Stimulated activated CD8-positive, alpha-beta memory T cell treated with anti-CD3 and anti-CD28 coated beads, Interleukin-12 subunit alpha, Interleukin-12 subunit beta, amount 100 ng/mL, for 1 hour (primary cell): ENCODE data around the gene CFAP99.

Experiments
- DNase-seq: peaks from one replicate; pipeline ENCODE4 v3.0.0-alpha.2; 2020; ENCODE audit warnings: low read depth

Gene CFAP99

DNA sequence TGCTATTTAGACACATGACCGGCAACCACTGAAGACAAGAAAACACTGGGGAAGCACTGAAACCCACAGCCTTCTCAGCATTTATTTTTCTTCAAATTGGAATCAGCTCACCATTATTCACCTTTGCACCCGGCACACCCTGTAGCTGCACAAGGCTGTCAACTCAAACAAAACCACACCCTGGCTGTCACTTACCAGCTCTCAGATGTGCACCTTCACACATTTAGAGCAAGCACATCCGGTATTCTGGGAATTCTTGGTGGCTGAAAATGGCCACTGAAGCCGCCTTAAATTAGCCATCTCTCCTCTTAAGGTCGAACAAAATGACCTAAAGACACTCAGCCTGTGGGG is 6.2 kb upstream of the CFAP99 start:
- DNase-seq: no peak

DNA sequence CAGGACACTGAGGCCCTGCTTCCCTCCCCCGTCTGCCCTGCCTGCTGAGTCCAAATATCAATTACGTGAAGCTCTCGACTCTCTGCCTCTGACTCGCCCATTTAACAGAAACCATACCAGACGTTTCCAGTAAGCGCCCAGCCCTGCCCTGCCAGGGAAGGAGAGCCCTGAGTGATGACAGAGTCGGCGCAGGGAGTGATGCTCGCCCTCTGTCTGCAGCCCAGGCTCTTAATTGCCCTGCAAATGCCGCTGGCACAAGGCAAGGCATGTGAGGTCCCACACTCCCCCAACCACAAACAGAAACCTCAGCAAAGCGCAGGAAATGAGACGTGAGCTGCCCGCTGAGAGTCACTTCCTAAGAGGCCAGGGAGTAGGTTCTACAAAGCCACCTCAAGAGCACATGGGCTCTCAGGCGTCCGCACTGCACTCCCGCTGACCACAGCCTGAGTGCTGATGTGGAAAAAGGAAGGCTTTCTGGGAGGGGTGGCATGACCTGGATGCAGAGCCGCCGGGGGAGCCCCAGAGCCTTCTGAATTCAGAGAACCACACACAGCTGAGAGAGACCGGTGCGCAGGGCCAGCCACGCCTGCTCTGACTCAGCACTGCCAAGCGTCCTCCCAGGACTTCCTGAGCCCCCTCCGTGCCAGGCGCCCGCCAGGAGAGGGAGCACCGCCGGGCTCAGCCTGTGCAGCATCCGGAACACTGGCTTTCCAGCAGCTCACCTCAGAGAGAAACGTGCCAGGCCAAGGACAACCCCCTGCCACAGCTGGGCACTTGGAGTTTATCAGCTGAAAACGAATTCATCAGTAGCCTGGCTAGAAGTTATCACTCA is 5.7 kb upstream of the CFAP99 start:
- peak; percentile 74 for DNase-seq

DNA sequence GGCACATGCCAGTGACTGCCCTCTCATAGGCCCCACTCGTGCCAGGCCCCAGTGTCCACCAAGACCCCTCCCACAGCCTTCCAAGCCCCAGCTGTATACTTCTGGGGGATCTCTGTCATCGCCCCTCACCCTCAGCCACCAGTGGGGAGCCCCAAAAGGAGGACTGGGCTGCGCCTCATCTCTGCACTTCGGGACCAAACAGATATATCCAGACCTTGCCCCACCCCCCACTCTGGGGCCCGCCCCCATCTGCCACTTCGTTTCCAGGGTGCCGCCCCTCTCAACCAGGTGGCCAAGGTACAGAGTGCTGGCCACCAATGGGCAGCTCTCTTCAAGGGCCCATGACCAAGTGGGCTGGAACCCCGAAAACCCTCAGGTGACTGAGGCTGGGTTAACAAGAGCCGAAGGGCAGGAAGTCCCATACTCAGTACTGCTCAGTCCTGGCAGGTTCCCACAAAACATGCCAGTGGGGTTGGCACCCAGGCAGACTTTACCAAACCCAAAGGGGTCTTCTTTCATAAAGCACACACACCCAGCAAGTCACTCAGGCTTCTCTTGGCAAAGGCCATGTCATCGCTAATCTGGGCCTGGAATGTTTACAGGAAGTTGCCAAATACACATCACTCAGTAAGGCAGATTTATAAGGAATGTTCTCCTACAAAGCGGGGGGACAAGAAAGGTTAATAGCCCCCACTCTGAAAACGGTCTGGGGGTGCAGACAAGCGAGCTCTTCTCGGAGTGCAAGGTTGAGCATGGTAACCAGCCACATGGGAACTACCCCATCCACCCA is 4.7 kb upstream of the CFAP99 start:
- no peak for DNase-seq

DNA sequence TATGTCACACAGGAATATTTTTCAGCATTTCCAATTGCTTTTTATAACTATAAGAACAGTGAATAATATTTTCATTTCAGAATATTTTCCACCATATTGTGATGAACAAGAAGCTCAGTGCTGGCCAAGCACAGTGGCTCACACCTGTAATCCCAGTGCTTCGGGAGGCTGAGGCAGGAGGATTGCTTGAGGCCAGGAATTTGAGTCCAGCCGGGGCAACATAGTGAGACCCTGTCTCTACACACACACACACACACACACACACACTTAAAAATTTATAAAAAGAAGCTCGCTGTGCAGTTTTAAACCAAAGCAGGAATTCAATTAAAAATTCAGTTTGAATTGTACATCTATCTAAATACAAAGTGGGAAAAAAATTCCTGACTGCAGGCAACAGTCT is 3.5 kb upstream of the CFAP99 start:
- DNase-seq: no peak

DNA sequence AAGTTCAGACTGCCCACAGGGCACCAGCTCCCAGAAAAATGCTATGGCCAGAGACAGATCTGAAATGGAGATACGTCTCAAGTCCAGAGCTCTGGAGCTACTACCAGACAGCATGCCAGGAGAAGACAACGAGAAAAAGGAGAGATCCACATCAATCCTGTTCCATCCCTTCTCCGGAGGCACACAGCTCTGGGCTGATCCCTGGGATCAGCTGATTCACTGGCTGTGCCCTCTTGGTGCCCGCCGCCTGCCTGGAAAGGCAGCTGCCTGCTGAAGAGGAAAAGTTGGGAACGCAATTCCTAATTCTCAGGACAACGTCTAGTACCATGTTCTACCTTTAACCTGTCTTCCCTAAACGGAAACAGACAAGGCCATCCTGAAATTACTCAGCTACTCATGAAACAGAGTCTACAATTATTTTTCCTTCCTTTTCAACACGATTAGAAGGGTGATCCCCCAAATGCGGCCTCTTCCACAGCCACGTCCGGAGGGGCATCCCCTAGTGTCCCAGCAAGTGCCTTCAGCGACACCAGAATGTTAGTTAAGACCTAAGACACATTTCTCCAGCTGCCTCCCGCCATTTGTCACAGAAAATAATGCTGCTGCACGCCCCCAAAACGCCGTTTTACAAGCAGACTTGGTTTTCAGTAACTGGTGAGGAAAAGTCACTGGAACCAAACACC is 2.7 kb upstream of the CFAP99 start:
- no peak for DNase-seq

DNA sequence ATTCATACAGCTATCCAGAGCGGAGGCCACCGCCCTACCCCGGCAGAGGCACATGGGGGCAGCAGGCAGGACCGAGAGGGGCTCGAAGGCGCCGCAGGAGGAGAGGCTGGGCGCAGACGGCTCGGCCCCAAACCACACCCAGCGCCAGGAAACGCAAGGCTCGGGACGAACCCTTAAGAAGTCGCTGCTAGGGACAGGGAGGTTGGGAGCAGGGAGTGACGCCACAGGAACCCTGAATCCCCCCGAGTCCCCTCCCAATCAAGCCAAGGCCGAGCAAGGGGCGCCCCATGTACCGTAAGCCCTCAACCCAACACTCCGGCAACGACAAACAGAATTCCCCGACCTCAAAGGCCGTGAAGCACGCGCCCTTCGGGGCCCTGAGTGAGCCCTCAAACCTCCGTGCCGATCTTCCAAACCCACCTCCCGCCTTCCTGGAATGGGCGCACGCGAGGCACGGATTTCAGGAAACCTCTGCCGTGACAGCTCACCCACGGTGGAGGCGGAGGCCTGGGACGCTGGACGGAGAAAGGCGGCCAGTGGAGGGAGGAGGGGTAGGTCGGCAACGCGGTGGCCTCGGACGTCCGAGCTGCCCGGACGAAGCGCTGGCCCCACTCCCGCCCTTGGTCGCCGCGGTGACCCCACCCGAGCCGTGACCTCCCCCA is 2.1 kb upstream of the CFAP99 start:
- no peak for DNase-seq

DNA sequence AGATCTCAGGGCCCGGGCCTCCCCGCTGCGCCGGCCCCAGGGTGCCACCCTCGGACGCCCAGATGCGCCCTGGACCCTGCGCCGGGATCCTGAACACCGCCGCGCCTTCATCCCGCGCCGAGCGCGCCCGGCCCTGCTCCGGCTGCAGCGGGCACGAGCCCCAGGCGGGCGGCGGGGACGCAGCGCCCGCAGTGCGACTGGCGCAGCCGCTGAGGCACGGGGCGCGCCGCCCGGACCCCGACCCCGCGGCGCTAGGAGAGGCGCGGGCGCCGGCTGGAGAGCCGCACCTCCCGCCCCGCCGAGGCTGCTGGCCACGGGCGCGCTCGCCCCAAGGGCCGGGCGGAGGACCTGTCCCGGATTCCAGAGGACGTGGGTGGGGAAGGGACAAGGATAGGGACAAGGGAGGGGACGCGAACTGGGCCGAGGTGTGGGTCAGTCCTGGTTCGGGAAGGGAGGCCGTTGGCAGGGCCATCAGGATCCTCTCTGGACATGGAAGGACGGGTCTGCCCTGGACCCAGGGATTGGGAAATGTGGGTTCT is 1.5 kb upstream of the CFAP99 start:
- no peak for DNase-seq

DNA sequence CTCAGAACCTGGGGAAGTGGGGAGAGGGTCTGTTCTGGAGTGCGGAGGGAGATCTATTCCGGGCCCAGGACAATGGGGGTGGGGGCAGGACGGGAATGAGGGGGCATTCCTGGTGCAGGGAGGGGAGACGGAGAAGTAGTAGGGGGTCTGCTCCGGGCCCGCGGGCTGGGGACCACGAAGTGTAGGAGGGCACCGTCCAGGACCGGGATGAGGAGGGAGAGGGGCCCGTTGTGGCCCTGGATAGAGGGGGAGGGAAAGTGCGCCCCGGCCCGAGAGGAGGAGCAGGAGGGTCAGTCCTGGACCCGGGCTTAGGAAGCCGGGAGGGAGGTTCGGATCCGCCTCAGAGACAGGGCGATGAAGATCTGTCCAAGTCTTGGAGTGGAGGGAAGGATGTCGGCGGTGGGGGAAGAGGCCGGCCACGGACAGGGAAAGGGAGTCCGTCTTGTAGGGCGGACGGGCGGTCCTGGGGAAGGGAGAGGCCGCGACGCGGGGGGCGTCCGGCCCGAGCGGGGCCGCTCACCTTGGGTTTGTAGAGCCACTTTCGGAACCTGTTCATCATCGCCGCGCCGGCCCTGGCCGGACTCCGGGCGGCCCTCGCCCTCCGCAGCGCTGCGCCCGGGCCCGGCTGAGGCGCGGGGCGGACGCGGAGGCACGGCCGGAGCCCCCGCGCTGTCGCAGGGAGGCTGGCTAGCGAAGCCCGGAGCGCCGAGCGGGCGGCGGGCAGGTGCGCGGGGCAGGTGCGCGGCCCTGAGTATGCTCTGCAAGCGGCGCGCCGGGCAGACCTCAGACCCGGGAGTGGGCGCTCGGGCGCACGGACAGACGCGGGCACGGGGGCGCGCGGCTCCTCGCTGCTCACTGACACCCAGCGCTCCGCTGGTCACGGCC is 748 bp upstream of the CFAP99 start, which contains the start of gene ZFYVE28:
Gene ZFYVE28, minus strand, starts transcription at position 881 of the 885 bp plus-strand sequence. Its CDS starts 322 bp downstream, at position 559.
- DNase-seq: no peak

DNA sequence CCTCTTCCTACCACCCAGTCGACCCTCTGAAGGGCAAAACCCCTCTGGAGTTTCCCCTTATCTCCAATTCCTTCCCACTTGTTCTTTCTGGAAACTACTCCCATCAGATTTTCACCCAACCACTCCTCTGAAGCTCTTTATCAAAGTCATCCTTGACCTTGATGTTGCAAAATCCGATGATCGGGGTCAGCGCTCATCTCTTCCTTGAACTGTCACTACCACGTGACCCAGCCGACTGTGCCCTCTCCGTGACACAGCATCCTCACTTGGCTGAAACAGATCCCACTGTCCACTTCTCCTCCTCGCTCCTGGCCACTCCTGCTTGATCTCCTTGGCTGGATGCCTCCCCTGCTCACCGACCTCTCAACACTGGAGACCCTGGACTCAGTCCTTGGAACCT is 1.1 kb downstream of the CFAP99 start:
- no peak for DNase-seq

DNA sequence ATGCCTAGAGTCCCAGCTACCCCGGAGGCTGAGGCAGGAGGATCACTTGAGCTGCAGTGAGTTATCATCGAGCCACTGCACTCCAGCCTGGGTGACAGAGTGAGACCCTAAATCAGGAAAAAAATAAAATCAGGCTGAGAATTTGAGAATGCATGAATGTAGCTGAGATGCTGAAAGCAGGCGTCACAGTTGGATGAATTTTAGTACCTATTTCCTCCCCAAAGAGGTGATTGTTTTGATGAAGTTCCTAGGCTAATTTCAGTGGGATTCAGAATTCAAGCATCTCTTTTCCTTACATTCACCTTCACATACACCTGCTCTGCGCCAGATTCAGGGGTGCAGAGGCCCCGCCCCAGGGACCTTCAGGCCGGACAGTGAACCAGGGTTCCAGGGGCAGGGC is 3.2 kb downstream of the CFAP99 start:
- DNase-seq: no peak

DNA sequence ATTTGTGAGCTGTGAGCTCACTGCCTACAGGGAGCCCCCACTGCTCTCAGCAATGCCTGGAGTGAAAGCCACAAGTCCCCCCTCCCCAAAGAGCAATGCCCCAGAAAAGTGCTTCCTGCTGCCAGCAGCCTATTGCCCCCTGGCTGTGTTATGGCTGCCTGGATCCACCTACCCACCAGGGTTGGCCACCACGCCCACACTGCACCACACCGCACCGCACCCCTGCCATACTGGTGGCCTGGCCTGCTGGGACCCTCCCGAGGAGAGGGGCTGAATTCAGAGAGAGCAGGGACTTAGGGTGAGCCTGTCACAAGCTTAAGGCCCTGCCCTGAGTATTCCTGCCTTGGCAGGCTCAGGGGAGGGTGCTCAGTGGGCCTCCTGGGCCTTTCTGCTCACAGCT is 4.3 kb downstream of the CFAP99 start:
- no peak for DNase-seq

DNA sequence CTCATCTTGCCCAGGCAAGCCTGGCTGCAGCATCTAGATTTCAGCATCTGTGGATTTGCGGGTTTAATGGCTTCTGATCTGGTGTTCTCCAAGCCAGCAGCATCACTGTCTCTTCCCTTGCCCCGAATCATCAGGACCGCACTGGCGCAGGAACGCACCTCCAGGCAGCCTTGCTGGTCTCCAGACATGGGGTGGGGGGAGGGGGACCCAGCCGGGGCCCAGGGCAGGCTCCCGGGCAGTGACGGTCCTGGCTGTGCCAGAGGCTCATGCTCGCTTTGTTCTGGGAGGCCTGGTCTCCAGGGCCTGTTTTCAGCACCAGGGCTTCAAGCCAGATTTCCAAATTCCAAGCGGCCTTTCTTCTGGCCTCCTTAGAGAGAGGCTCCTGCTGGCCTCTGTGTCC is 4.9 kb downstream of the CFAP99 start:
- no peak for DNase-seq

DNA sequence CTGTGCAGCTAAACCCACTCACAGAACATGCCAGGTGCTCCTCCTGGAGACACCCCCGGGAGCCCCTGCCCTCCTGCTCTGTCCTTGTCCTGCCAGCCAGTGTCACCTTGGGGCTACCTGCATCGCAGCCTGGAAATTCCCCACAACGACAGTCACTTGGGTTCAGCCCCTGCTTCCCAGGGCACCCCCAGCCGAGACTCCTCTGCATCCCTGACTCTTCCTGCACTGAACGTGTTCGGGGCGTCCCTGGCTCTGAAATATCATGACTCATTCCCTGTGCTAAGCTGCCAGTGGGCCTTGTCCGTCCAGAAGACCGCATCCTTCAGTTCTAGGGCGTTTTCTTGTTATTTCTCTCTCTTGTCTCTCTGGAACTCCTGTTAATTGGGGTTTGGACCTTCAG is 5.8 kb downstream of the CFAP99 start:
- no peak for DNase-seq

DNA sequence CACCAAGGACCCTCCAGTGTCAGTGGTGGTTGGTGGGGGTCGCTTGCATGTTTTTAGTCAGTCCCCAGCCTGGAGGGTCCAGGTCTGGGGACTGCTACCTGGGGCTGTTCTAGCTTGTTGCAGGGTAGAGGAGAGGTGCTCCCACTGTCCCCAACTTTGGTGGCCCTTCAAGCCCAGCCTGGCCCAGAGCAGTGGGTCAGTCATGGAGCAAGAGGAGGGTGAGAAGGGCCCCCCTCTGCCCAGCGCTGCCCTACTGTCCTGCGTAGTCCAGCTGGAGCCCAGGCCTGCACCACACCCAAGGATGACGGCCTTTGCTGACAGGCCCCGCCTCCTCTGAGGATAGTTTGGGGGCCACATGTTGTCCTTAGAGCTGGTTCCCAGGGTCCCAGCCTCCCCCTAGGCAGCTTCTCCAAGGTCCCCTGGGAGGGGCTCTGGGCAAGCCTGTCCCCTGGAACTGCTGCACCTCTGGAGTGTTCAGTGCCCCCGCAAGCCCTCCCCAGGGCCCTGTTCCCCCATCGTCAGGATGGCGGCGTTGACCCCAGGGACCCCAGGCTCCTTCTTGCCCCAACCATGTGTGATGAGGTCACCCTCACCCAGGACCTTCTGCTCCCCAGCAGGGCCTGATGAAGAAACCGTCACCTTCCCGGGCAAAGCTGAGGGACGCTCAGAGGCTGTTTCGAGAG is 6.8 kb downstream of the CFAP99 start:
- DNase-seq: no peak

DNA sequence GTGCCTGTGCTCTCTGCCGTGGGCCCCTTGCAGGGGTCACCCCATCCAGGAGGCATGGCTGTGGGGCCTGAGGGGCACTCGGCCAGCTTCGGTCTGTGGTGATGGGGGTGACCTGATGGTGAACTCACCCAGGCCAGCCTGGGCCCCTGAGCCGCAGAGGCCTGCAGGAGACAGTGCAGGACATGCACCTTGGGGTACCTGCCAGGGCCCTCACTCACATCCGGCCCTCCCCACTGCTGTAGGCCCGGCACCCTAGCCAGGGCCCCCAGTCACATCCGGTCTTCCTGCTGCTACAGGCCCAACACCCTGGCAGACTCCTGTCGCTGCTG is 7.3 kb downstream of the CFAP99 start:
- DNase-seq: no peak

DNA sequence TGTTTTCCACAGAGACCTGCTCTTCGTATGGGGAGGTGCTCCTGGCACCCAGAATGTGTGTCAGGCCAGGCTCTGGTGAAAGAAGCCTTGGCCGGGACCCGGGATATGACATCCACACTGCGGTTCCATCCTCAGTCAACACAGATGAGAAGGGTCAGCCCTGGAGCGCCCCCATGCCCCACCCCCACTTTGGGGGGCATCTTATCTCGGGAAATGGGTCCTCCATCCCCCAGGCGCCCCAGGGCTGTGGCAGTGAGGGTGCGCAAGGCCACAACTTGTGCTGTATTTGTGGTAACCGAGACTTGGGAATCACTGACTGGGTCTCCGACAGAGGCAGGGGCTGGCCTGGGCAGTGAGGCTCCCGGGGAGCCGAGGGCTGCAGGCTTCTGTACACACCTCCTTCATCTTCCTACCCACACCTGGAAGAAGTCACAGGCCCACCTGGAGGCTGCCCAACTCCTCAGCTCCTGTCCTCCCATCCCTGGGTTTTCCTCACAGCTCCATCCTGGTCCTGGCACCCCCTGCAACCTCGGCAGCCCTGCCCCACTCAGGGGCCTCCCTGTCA is 8.0 kb downstream of the CFAP99 start:
- no peak for DNase-seq

DNA sequence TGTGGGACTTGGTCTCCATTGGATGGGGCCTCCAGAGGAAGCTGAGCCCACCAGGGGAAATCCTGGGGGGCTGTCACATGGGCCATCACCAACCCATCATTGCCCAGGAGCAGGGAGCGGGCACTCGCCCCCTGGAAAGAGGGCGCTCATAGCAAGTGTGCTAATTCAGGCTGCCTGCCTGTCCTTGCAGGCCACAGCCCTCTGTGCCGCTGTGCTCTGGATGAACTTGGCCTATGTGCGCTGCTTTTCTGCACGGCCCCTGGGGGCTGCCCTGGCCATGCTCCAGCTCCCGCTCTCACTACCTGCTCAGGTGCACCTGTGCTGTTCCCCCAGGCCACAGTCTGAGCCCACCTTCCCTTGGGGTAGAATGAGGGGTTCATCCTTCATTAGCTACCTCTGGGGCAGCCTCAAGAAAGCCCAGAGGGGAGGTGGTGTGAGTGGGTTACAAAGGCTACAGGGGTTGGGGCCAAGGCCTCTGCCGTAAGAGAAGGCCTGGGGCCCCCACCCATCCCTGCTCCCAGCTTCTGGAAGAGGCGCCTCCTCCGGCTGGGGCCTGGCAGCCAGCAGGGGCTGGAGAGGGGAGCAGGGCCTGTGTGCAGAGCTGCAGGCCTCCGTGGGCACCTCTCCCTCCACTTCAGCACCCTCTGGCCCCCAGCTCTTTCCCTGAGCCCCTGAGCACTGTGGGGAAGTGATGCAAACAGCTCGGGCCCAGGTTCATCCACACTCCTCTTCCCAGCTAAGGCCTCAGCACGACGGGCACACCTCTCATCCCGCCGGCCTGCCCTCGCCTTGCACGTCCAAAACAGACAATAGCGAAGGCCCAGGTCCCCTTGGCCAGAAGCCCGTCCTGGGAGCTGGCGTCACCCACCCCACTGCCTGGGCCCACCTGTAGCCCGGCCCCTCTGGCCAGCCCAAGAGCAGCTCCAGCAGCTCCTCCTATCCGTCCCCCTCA is 8.9 kb downstream of the CFAP99 start:
- no peak for DNase-seq

DNA sequence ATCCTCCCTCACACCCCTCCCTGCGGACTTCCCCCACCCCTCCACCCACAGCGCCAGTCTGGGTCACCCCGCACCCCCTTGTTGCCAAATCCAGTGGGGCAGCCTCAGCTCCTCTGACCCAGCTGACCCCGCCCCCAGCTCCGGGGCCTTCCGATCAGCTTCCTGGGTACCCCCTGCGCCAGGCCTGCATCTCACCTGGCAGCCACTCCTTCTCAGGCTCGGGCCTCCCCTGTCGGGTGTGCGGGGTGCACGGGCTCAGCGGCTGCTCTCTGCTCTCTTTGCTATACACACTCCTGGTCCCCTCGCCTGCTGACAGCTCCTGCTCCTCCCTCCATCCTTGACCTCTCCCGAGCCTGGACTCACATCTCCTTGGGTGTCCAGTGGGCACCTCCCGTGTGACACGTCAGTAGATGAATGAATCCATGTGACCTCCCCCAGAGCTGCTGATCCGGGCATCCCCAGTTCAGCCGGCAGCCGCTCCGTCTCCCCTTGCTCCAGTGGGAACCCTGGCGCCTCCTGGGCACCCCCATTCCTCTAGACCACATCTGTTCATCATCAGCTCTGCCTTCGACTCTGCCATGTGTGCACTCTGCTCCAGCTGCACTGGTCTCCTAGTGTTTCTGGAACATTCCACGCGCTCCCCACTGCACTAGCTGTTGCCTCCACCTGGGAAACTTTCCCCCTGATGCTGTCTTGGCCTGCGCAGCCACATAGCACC is 9.9 kb downstream of the CFAP99 start:
- DNase-seq: no peak
